ENCODE results near the gene ADRA2B.

The ADRA2B gene

DNA sequence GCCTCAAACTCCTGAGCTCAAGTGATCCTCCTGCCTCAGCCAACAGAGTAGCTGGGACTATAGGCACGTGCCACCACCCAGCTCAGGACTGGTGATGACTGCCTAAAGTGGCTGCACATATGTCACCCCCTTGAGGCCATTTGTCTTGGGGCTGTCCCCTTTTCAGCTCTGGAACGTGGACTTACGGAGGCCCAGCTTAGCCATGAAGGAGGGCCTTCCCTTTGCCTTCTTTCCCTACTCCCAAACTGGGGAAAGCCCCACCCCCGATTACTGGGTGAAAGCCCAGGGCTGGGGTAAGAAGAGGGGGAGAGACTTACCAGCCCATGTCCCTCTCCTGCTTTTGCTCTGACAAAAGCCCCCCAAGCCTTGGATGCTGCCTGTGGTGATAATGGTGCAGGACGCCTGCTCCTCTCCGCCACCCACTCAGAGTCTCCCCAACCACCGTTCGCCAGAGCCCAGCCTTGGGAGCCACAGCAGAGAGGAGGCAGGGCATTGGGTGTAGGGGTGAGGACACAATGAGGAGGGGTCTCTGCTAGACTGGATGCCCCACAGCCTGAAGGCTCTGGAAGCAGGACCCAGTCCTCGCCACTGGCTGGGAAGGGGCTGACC lies 31.3 kb upstream of the ADRA2B start:
- no peak overlapping the region for H3K27ac ChIP-seq (ENCODE audit: low read length)
- peak overlapping the region; percentile 7; the same call in 1 of the 2 replicates for H3K4me3 ChIP-seq (ENCODE audit: low read length)
- H3K9ac ChIP-seq (ENCODE audit: low read depth, low read length), result no peak overlapping the region; the same call in 1 of the 2 replicates
- H3K27me3 ChIP-seq (ENCODE audit: insufficient read depth, low read length), result peaks cover 45% of the 10 kb centered on the region
- peaks cover 9% of the 10 kb centered on the region; the same call in 1 of the 2 replicates for H3K36me3 ChIP-seq (ENCODE audit: insufficient read depth, low read depth, low read length)
- H3K4me1 ChIP-seq (ENCODE audit: insufficient read depth, low read length), result peaks cover 16% of the 10 kb centered on the region; the same call in 1 of the 2 replicates
- no peaks in the 10 kb centered on the region for H3K9me3 ChIP-seq (ENCODE audit: insufficient read depth, low read depth, low read length)

DNA sequence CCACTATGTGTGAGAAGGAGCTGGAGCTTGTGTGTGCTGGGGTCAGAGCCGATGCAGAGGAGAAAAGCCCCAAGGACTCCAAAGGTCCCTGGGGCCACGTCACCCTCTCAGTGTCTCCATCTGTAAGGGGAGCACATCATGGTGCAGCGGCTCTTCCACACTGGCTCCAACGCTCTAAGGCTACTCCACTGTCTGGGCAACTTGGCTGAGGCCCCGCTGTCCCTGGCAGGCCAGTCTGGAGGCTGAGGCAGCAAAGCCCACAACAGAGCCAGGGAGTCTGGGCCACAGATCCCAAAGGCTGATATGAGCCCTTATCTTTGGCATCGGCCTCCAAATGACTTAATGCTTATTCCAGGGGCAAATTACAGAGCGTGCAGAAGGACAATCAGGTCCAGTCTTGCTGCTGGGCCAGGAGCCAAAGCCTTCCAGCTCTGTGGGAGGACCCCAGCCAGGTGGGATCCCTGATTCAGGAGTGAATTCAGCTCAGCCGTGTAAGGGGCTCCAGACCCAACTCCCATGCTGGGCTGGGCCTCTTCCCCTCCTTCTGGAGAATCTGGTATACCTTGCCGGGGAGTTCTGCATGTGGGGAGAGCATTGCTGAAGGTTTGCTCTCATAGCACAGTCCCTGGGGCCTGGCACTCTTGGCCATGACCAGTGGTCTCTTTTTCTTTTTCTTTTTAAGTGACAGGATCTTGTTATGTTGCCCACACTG lies 30.7 kb upstream of the ADRA2B start:
- H3K4me3 ChIP-seq (ENCODE audit: low read length), result no peak overlapping the region
- H3K4me1 ChIP-seq (ENCODE audit: insufficient read depth, low read length), result peaks cover 12% of the 10 kb centered on the region; the same call in 1 of the 2 replicates
- H3K36me3 ChIP-seq (ENCODE audit: insufficient read depth, low read depth, low read length), result peaks cover 9% of the 10 kb centered on the region; the same call in 1 of the 2 replicates
- H3K27ac ChIP-seq (ENCODE audit: low read length), result no peak overlapping the region
- no peak overlapping the region for H3K9ac ChIP-seq (ENCODE audit: low read depth, low read length)
- H3K27me3 ChIP-seq (ENCODE audit: insufficient read depth, low read length), result peaks cover 45% of the 10 kb centered on the region
- no peaks in the 10 kb centered on the region for H3K9me3 ChIP-seq (ENCODE audit: insufficient read depth, low read depth, low read length)

DNA sequence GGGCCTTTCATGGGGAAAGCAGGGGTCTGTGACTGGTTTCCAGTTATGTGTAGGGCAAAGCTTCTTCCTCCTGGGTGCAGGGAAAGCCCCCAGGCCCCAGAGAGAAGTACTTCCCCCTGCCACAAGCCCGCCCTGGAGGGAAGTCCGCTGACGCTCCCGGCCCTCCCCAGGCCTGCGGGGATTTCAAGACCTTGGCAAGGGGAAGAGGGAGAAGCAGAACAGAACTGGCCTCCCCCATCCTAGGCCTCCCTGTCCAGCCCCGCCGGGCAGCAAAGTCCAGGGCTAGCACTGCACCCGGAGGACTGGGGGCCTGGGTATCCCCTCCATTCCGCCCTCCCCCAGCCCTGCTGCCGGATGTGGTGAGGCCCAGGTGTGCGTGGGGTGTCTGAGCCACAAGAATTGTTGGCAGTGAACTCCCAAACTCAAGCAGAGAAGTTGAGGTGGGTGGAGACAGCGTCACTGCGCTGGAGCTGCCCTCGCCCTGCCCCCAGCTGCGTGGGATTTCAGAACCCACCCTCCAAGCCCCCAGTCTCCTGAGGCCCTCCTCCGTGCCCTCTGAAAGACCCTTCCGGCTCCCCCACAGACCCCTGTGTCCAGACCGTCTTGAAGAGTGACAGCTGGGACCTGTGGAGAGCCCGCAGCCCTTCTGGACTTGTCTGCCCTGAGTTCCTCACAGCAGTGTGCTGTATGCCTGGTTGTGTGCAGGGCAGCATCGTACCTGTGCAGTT lies 29.9 kb upstream of the ADRA2B start:
- H3K27me3 ChIP-seq (ENCODE audit: insufficient read depth, low read length), result peaks cover 45% of the 10 kb centered on the region
- H3K9ac ChIP-seq (ENCODE audit: low read depth, low read length), result no peak overlapping the region
- peaks cover 11% of the 10 kb centered on the region; the same call in 1 of the 2 replicates for H3K4me1 ChIP-seq (ENCODE audit: insufficient read depth, low read length)
- no peak overlapping the region for H3K4me3 ChIP-seq (ENCODE audit: low read length)
- H3K9me3 ChIP-seq (ENCODE audit: insufficient read depth, low read depth, low read length), result no peaks in the 10 kb centered on the region
- peaks cover 9% of the 10 kb centered on the region; the same call in 1 of the 2 replicates for H3K36me3 ChIP-seq (ENCODE audit: insufficient read depth, low read depth, low read length)
- no peak overlapping the region for H3K27ac ChIP-seq (ENCODE audit: low read length)

DNA sequence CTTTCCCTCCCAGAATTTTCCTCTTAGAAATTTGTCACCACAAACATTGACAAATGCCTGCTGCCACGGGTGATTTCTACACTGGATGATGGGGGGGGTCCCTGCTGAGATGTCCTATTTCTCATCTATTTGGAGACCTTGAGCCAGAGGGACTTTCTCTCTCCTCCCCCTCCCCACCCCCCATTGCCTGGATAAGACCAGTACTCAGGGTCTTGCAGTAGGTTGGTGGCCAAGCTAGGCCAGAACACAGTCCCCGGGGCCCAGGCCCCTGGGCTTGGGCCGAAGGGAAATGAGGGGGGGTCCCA lies 29.4 kb upstream of the ADRA2B start:
- Histone ChIP-seq H3K9ac (ENCODE audit: low read depth, low read length) (no peak overlapping the region), H3K4me3 (ENCODE audit: low read length) (peak overlapping the region; percentile 79; the same call in 1 of the 2 replicates), H3K4me1 (ENCODE audit: insufficient read depth, low read length) (peaks cover 11% of the 10 kb centered on the region; the same call in 1 of the 2 replicates), H3K36me3 (ENCODE audit: insufficient read depth, low read depth, low read length) (peaks cover 9% of the 10 kb centered on the region; the same call in 1 of the 2 replicates), H3K9me3 (ENCODE audit: insufficient read depth, low read depth, low read length) (no peaks in the 10 kb centered on the region), H3K27ac (ENCODE audit: low read length) (no peak overlapping the region), H3K27me3 (ENCODE audit: insufficient read depth, low read length) (peaks cover 45% of the 10 kb centered on the region)

DNA sequence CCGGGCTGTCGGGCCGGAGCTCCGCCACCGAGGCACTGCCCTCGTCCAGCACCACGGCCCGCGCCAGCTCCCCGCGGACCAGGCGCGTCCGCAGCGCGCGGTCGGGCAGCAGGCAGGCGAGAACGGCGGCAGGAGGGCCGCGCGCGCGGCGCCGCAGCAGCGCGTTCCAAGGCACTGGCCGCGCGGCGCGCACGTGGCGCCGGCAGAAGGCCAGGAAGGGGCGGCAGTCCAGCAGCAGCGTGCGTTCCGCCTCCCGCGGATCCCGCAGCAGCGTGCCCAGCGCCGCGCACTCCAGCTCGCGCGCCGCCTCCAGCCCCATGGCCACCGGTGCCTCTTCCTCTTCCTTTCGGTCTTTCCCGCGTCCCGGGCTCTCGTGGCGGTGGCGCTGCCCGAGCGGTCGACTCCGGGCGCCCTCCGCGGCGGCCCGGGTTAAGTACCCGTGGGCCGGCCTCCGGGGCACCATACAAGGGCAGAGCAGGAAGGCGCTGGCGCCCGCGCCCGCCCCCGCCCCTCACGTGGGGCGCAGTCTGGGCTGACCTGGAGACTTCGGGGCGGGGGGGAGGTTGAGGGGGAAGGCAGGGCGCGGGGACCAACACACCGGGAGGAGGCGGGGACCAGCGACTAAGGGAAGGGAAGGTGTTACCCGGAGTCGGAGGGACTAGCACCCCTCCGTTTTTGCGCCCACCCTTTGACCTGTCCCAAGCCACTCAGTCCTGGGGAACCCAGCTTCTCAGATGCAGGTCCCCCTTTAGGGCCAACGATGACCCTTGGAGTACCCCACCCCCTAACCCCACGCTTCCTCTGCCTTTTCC lies 28.9 kb upstream of the ADRA2B start, which contains the start of gene DUSP2:
TSS of gene DUSP2 (minus strand) at position 405 of the 812 bp plus-strand sequence. CDS start at position 319, 86 bp downstream.
- Histone ChIP-seq H3K36me3 (ENCODE audit: insufficient read depth, low read depth, low read length) (peaks cover 9% of the 10 kb centered on the region; the same call in 1 of the 2 replicates), H3K27ac (ENCODE audit: low read length) (no peak within 1 kb of the TSS), H3K9ac (ENCODE audit: low read depth, low read length) (peak within 1 kb of the TSS; percentile 61; the same call in 1 of the 2 replicates), H3K27me3 (ENCODE audit: insufficient read depth, low read length) (peaks cover 45% of the 10 kb centered on the region), H3K9me3 (ENCODE audit: insufficient read depth, low read depth, low read length) (no peaks in the 10 kb centered on the region), H3K4me3 (ENCODE audit: low read length) (peak within 1 kb of the TSS; percentile 79), H3K4me1 (ENCODE audit: insufficient read depth, low read length) (peaks cover 11% of the 10 kb centered on the region; the same call in 1 of the 2 replicates)

DNA sequence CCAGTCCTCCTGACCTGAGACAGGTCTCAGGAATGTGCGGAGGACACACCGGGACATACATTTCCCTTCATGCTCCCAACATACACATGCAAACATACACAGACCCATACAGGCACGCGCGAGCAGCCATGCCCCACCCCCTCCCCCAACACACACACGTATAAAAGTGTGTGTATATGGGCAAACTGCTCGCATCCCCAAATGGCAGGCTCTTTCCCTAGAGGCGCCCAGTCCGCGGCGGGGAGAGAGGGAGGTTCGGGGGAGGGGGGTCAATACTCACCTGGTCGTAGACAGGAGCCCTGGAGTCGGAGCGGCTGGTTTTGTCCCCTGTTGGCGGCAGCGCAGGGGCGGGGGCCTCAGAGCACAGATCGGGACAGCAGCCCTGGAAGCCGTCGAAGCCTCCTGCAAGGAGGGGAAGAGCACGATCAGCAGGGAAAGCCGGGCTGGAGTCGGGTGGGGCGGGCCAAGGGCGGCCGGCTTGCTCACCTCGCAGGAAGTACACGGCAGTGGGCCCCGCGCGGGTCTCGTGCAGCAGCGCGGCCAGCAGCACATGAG lies 28.2 kb upstream of the ADRA2B start:
- Histone ChIP-seq H3K9me3 (ENCODE audit: insufficient read depth, low read depth, low read length) (no peaks in the 10 kb centered on the region), H3K27me3 (ENCODE audit: insufficient read depth, low read length) (peaks cover 45% of the 10 kb centered on the region), H3K9ac (ENCODE audit: low read depth, low read length) (peak overlapping the region; percentile 61; the same call in 1 of the 2 replicates), H3K4me1 (ENCODE audit: insufficient read depth, low read length) (peaks cover 11% of the 10 kb centered on the region; the same call in 1 of the 2 replicates), H3K36me3 (ENCODE audit: insufficient read depth, low read depth, low read length) (peaks cover 9% of the 10 kb centered on the region; the same call in 1 of the 2 replicates), H3K27ac (ENCODE audit: low read length) (no peak overlapping the region), H3K4me3 (ENCODE audit: low read length) (peak overlapping the region; percentile 79)

DNA sequence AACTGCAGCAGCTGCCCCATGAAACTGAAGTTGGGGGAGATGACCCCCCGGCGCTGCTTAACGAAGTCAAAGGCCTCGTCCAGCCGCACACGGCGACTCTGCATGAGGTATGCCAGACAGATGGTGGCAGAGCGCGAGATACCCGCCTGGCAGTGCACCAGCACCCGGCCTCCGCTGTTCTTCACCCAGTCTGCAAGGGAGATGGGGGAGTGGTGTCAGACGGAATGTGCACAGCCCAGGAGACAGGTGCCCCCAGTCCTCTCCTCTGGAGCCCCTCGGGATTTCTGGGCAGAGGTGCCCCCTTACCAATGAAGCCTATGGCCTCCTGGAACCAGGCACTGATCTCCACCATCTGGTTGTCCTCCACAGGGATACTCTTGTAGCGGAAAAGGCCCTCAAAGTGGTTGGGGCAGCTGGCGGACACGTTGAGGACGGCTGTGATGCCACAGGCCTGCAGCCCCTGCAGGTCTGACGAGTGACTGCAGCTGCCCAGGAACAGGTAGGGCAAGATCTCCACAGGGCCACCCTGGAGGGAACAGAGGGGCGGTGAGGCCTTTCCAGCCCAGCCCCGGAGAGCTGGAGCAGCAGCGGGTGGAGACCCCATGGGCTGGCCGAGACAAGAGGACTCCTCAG lies 27.6 kb upstream of the ADRA2B start:
- Histone ChIP-seq H3K9ac (ENCODE audit: low read depth, low read length) (peak overlapping the region; percentile 61; the same call in 1 of the 2 replicates), H3K9me3 (ENCODE audit: insufficient read depth, low read depth, low read length) (no peaks in the 10 kb centered on the region), H3K4me1 (ENCODE audit: insufficient read depth, low read length) (peaks cover 11% of the 10 kb centered on the region; the same call in 1 of the 2 replicates), H3K36me3 (ENCODE audit: insufficient read depth, low read depth, low read length) (peaks cover 9% of the 10 kb centered on the region; the same call in 1 of the 2 replicates), H3K27ac (ENCODE audit: low read length) (no peak overlapping the region), H3K4me3 (ENCODE audit: low read length) (peak overlapping the region; percentile 79), H3K27me3 (ENCODE audit: insufficient read depth, low read length) (peaks cover 45% of the 10 kb centered on the region)

DNA sequence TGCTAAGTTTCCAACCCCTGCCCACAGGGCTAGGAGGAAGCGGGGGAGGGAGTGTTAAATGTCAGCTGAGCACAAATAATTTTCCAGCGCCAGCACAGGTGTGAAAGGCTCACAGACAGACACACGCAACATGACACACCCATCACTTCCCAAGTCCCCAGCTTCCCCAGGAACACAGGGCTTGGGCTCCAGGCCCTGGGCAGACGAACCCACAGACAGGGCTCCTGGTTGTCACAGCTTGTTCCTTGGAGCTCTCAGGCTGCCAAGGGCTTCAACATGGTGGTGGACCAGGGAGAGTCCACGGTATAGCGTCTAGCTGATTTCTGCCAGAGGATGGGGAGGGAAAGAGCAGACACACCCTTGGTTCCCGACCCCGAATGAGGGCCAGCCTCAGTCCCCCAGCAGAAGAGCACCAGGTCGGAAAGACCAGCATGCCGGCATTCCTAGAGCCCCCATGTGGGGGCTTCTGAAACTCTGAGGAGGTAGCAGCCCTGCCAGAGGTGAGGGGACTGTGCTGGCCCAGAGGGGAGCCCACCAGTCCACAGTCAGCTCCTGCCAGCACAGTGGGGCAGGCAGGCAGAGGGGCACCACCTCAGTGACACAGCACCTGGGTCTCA lies 27.0 kb upstream of the ADRA2B start:
- Histone ChIP-seq H3K9ac (ENCODE audit: low read depth, low read length) (no peak overlapping the region), H3K36me3 (ENCODE audit: insufficient read depth, low read depth, low read length) (peaks cover 9% of the 10 kb centered on the region; the same call in 1 of the 2 replicates), H3K4me1 (ENCODE audit: insufficient read depth, low read length) (peaks cover 11% of the 10 kb centered on the region; the same call in 1 of the 2 replicates), H3K27me3 (ENCODE audit: insufficient read depth, low read length) (peaks cover 45% of the 10 kb centered on the region), H3K27ac (ENCODE audit: low read length) (no peak overlapping the region), H3K4me3 (ENCODE audit: low read length) (no peak overlapping the region), H3K9me3 (ENCODE audit: insufficient read depth, low read depth, low read length) (no peaks in the 10 kb centered on the region)

DNA sequence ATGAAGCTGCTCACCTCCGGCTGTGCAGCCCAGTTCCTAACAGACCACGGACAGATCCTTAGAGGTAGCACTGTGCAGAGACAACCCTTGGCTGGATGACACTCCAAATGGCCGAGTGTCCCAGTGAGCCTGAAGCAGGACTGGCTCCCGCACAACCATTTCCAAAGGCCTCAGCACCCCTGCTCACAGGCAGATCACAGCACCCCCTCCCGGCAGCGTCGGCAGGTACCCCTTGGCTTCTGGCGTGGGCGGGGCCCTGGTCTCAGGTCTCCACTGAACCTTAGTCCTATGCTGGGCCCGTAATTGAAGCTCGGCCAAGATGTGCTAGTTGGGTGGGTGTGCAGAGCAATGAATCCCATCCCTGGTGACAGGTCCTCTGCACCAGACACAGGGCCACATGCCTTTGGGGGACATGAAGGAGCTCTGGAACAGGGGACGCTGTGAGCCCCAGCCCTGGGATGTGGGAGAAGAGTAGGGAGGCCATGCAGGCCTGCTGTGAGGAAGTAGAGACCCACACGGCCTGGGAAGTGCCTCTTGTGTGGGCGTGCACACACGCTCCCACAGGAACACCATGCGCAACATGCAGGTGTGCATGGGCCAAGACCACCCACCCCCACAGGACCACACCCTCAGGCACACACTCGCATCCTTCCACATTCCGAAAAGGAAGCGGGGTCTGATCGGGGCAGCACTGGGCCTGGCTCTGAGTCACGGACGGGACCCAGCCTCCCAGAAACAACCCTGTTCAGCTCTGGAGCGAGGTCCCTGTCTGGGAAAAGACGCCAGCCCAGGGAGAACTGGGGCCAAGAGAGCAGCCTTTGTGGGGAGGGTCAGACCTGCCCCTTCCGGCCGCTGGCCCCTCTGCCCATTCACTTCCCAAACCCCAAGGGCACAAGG lies 26.1 kb upstream of the ADRA2B start:
- Histone ChIP-seq H3K4me1 (ENCODE audit: insufficient read depth, low read length) (peaks cover 7% of the 10 kb centered on the region), H3K27me3 (ENCODE audit: insufficient read depth, low read length) (peaks cover 38% of the 10 kb centered on the region), H3K27ac (ENCODE audit: low read length) (no peak overlapping the region), H3K4me3 (ENCODE audit: low read length) (no peak overlapping the region), H3K36me3 (ENCODE audit: insufficient read depth, low read depth, low read length) (peaks cover 9% of the 10 kb centered on the region; the same call in 1 of the 2 replicates), H3K9me3 (ENCODE audit: insufficient read depth, low read depth, low read length) (no peaks in the 10 kb centered on the region), H3K9ac (ENCODE audit: low read depth, low read length) (no peak overlapping the region)
